Activated T-cell treated with anti-CD3 and anti-CD28 coated beads, Interleukin-2, amount 50 U/mL, for 72 hours (primary cell): ENCODE data around the gene HES4. TPM values are rescaled to one million over a fixed set of nuclear protein-coding genes. Genes with fewer than 3 reads are reported as not detected.

Source experiments
- ATAC-seq, 2 donors: fragments of 150-1000 bp; cut with Tn5 transposase; replicated peaks in 1 of 2; 2 replicates each; pipeline ENCODE4 v1.10.0; 2021; ENCODE audit warnings: moderate library complexity in 2 of 2, mild to moderate bottlenecking in 1 of 2
- DNase-seq, 2 donors: peaks; one replicate each; pipeline ENCODE4 v3.0.0; 2021 to 2022; ENCODE audit warnings: mixed read lengths in 1 of 2
- H3K27ac Mint-ChIP-seq: one replicate; pipeline ENCODE4 v1.8.0; 2022; ENCODE audit warnings: mild to moderate bottlenecking, moderate library complexity, mixed read lengths
- H3K27me3 Mint-ChIP-seq: one replicate; pipeline ENCODE4 v1.8.0; 2022; ENCODE audit warnings: low read depth, mixed read lengths
- H3K36me3 Mint-ChIP-seq, 2 donors: one replicate each; pipeline ENCODE4 v1.8.0; 2022; ENCODE audit warnings: mixed read lengths in 2 of 2, mild to moderate bottlenecking in 1 of 2; ENCODE audit not compliant: insufficient read depth in 2 of 2
- H3K4me1 Mint-ChIP-seq: one replicate; pipeline ENCODE4 v1.8.0; 2022; ENCODE audit warnings: low read depth, mixed read lengths
- H3K4me3 Mint-ChIP-seq, 2 donors: one replicate each; pipeline ENCODE4 v1.8.0; 2022; ENCODE audit warnings: mild to moderate bottlenecking in 2 of 2, mixed read lengths in 2 of 2, moderate library complexity in 2 of 2
- H3K9me3 Mint-ChIP-seq, 2 donors: one replicate each; pipeline ENCODE4 v1.8.0; 2022; ENCODE audit warnings: mixed read lengths in 2 of 2
- total RNA-seq, 2 donors: library from RNA; stranded (reverse); gene quantifications; one replicate each; pipeline ENCODE4 v1.2.3, GENCODE V29; 2022

The HES4 gene, protein sequence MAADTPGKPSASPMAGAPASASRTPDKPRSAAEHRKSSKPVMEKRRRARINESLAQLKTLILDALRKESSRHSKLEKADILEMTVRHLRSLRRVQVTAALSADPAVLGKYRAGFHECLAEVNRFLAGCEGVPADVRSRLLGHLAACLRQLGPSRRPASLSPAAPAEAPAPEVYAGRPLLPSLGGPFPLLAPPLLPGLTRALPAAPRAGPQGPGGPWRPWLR
- 1 to 10 TPM; 7.8 to 9.9 TPM for total RNA-seq

- Mint-ChIP-seq H3K27me3 (peaks cover 41% of the 10 kb centered on the region), H3K9me3 (no peaks in the 10 kb centered on the region), H3K27ac (peak within 1 kb of the TSS; percentile 89), H3K4me1 (peaks cover 16% of the 10 kb centered on the region), H3K36me3 (peaks cover 0 to 2% of the 10 kb centered on the region in 2 donors), H3K4me3 (peak within 1 kb of the TSS; percentile 80 to 81)
- peak; percentile 64 to 69 for ATAC-seq
- peak; percentile 70 to 79 for DNase-seq
Measured at GRCh38 chr1:999725-1000356, at the start of gene HES4. Gene HES4 (minus strand): TSS chr1:1000097. CDS start chr1:999973, 124 bp downstream.

GRCh38 chr1:1048765-1049164, 48.9 kb upstream of the HES4 start:
- Mint-ChIP-seq H3K27me3 (no peaks in the 10 kb centered on the region), H3K36me3 (no peaks in the 10 kb centered on the region), H3K4me3 (no peak overlapping the region), H3K27ac (no peak overlapping the region), H3K4me1 (no peaks in the 10 kb centered on the region), H3K9me3 (peaks cover 0 to 3% of the 10 kb centered on the region in 2 donors)
- ATAC-seq = no peak
- DNase-seq = no peak

DNA sequence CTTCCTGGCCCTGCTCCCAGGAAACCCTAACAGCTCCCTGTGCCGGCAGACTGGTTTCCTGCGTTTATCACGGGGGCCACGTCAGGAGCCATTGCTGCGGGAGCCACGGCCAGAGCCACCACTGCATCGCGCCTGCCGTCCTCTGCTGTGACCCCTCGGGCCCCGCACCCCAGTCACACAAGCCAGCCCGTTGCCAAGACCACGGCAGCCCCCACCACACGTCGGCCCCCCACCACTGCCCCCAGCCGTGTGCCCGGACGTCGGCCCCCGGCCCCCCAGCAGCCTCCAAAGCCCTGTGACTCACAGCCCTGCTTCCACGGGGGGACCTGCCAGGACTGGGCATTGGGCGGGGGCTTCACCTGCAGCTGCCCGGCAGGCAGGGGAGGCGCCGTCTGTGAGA, 48.1 kb upstream of the HES4 start:
- ATAC-seq (no peak), DNase-seq (no peak)
- H3K27me3 Mint-ChIP-seq = no peaks in the 10 kb centered on the region
- H3K36me3 Mint-ChIP-seq = peaks cover 0 to under 1% of the 10 kb centered on the region in 2 donors
- no peaks in the 10 kb centered on the region for H3K4me1 Mint-ChIP-seq
- H3K27ac Mint-ChIP-seq = no peak overlapping the region
- H3K9me3 Mint-ChIP-seq = peaks cover 0 to 3% of the 10 kb centered on the region in 2 donors
- H3K4me3 Mint-ChIP-seq = no peak overlapping the region

DNA sequence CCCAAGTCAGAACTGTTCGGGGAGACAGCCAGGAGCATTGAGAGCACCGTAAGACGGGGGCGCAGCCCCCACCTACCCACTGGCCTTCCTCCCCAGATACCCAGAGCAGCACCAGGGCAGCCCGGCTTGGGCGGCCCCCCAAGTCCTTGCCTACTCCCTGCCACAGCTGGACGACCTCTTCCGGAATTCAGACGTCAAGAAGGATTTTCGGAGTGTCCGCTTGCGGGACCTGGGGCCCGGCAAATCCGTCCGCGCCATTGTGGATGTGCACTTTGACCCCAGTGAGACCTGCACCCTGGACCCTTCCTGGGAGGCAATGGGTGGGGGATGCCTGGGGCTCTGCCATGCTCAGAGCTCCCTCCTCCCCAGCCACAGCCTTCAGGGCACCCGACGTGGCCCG, 47.5 kb upstream of the HES4 start:
- Mint-ChIP-seq H3K4me3 (no peak overlapping the region), H3K27me3 (no peaks in the 10 kb centered on the region)
- no peak for ATAC-seq

DNA sequence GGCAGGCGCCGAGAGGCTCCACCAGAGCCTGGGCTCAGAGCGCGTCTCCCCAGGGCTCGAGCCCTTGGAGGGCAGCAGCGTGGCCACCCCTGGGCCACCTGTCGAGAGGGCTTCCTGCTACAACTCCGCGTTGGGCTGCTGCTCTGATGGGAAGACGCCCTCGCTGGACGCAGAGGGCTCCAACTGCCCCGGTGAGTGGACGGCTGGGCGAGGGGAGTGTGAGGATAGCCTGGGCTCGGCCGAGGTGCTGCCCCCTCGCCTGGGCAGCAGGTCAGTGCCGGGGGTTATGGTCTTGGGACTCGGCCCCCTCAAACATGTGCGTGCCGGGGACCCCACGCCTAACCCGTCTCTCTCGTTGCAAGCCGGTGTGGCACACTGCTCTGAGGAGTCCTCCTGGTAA, 46.9 kb upstream of the HES4 start:
- Mint-ChIP-seq H3K4me3 (no peak overlapping the region), H3K36me3 (peaks cover 0 to 1% of the 10 kb centered on the region in 2 donors), H3K27ac (no peak overlapping the region), H3K9me3 (no peaks in the 10 kb centered on the region), H3K4me1 (no peaks in the 10 kb centered on the region), H3K27me3 (no peaks in the 10 kb centered on the region)
- ATAC-seq (no peak), DNase-seq (no peak)

More for the DNA sequence above, 47.5 kb upstream of the HES4 start:
- no peaks in the 10 kb centered on the region for H3K4me1 Mint-ChIP-seq
- no peak for DNase-seq
- peaks cover 0 to 3% of the 10 kb centered on the region in 2 donors for H3K9me3 Mint-ChIP-seq
- peaks cover 0 to 1% of the 10 kb centered on the region in 2 donors for H3K36me3 Mint-ChIP-seq
- H3K27ac Mint-ChIP-seq = no peak overlapping the region

DNA sequence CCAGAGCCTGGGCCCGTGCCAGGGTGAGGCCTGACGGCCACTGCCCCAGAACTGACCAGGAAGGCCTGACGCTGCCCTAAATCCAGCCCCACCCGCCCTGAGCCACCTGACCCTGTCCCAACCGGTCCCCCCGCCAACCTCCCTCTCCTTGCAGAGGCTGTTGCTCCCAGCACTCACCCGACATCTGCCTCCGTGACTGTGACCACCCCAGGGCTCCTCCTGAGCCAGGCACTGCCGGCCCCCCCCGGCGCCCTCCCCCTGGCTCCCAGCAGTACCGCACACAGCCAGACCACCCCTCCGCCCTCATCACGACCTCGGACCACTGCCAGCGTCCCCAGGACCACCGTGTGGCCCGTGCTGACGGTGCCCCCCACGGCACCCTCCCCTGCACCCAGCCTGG, 46.3 kb upstream of the HES4 start:
- ATAC-seq = no peak
- Mint-ChIP-seq H3K9me3 (no peaks in the 10 kb centered on the region), H3K27ac (no peak overlapping the region), H3K27me3 (no peaks in the 10 kb centered on the region), H3K4me3 (no peak overlapping the region), H3K4me1 (no peaks in the 10 kb centered on the region), H3K36me3 (peaks cover 0 to 1% of the 10 kb centered on the region in 2 donors)
- DNase-seq = no peak

GRCh38 chr1:1045129-1045528, 45.2 kb upstream of the HES4 start:
- no peak for DNase-seq
- Mint-ChIP-seq H3K36me3 (peaks cover 0 to 1% of the 10 kb centered on the region in 2 donors), H3K4me3 (no peak overlapping the region), H3K27ac (no peak overlapping the region), H3K4me1 (no peaks in the 10 kb centered on the region), H3K9me3 (no peaks in the 10 kb centered on the region), H3K27me3 (no peaks in the 10 kb centered on the region)
- no peak for ATAC-seq

DNA sequence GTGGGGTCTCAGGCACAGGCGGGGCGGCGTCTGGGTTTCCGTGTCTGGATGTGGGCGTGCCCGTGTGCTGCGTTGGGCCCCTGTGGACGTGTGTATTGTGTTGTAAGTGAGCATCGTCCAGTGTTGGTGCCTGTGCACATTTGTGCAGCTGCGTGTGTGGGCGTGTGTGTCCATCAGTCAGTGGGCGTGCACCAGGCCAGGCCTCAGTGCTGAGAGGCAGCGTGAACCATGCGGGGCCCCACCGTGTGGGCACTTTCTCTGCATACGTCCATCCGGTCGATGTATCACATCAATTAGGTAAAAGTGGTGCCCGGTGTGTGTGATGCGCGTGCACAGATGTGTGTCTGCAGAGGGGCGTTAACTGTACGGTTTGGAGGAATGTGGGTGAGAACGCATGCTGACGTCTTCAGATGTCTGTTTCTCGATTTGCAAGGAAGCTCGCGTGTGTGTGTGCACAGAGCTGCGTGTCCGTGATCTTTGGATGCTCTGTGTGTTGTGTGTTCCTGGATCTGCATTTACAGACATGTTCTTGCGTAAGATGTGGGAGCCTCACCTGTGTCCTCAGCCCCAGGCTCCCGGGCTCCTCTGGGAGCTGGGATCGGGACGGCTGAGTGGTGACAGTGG, 44.7 kb upstream of the HES4 start:
- Mint-ChIP-seq H3K4me1 (peaks cover 4% of the 10 kb centered on the region), H3K4me3 (no peak overlapping the region), H3K9me3 (no peaks in the 10 kb centered on the region), H3K36me3 (peaks cover 0 to 1% of the 10 kb centered on the region in 2 donors), H3K27ac (no peak overlapping the region), H3K27me3 (peaks cover 3% of the 10 kb centered on the region)
- DNase-seq (no peak), ATAC-seq (no peak)

DNA sequence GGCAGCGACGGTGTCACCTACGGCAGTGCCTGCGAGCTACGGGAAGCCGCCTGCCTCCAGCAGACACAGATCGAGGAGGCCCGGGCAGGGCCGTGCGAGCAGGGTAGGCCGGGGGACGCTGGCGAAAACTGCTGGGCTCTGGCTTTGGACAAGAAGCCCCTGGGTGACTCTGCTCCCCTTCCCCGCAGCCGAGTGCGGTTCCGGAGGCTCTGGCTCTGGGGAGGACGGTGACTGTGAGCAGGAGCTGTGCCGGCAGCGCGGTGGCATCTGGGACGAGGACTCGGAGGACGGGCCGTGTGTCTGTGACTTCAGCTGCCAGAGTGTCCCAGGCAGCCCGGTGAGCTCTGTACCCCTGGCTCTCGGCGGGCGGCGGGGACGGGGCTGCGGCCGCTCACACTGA, 44.0 kb upstream of the HES4 start:
- H3K27ac Mint-ChIP-seq = no peak overlapping the region
- DNase-seq (no peak), ATAC-seq (no peak)
- peaks cover 9% of the 10 kb centered on the region for H3K27me3 Mint-ChIP-seq
- H3K4me1 Mint-ChIP-seq = peaks cover 10% of the 10 kb centered on the region
- peaks cover 0 to 1% of the 10 kb centered on the region in 2 donors for H3K36me3 Mint-ChIP-seq
- no peak overlapping the region for H3K4me3 Mint-ChIP-seq
- no peaks in the 10 kb centered on the region for H3K9me3 Mint-ChIP-seq

GRCh38 chr1:1043411-1043810, 43.5 kb upstream of the HES4 start:
- no peaks in the 10 kb centered on the region for H3K9me3 Mint-ChIP-seq
- H3K36me3 Mint-ChIP-seq = peaks cover 0 to 1% of the 10 kb centered on the region in 2 donors
- H3K27me3 Mint-ChIP-seq = peaks cover 14% of the 10 kb centered on the region
- no peak overlapping the region for H3K4me3 Mint-ChIP-seq
- no peak for DNase-seq
- peaks cover 16% of the 10 kb centered on the region for H3K4me1 Mint-ChIP-seq
- ATAC-seq = no peak
- no peak overlapping the region for H3K27ac Mint-ChIP-seq

DNA sequence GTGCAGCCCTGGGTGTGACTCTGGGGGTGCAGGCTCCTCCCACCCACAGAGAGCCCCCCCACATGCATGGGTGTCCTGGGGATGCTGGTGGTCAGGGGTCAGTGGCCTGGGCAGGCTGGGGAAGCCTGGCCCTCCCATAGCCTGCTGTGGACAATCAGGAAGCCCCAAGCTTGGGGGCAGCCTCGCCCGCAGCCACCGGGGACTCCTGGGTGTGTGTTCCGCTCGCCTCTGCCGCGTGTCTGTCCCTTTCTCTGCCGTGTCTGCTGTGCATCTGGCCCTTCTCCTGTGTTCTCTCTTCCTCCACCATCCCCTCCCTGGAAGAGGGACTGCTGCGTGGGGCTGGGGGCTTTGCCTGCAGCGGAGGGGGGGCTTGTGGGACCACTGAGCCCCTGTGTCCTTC, 42.9 kb upstream of the HES4 start:
- Mint-ChIP-seq H3K27ac (no peak overlapping the region), H3K9me3 (no peaks in the 10 kb centered on the region), H3K27me3 (peaks cover 16% of the 10 kb centered on the region), H3K36me3 (peaks cover 0 to 1% of the 10 kb centered on the region in 2 donors), H3K4me1 (peaks cover 18% of the 10 kb centered on the region), H3K4me3 (no peak overlapping the region)
- no peak for DNase-seq
- no peak for ATAC-seq

- Mint-ChIP-seq H3K4me1 (peaks cover 19% of the 10 kb centered on the region), H3K9me3 (no peaks in the 10 kb centered on the region), H3K27me3 (peaks cover 16% of the 10 kb centered on the region), H3K27ac (no peak overlapping the region), H3K4me3 (no peak overlapping the region), H3K36me3 (peaks cover 0 to 1% of the 10 kb centered on the region in 2 donors)
- no peak for ATAC-seq
- no peak for DNase-seq
Measured at GRCh38 chr1:1041873-1042272, 42.0 kb upstream of the HES4 start.

GRCh38 chr1:1041092-1041523, 41.2 kb upstream of the HES4 start:
- H3K9me3 Mint-ChIP-seq = no peaks in the 10 kb centered on the region
- ATAC-seq (peak; percentile 22 to 26), DNase-seq (no peak)
- no peak overlapping the region for H3K4me3 Mint-ChIP-seq
- H3K27ac Mint-ChIP-seq = no peak overlapping the region
- peaks cover 16% of the 10 kb centered on the region for H3K27me3 Mint-ChIP-seq
- peaks cover 0 to 1% of the 10 kb centered on the region in 2 donors for H3K36me3 Mint-ChIP-seq
- peaks cover 23% of the 10 kb centered on the region for H3K4me1 Mint-ChIP-seq
